Endodermal cell (in vitro differentiated cells): Measurements from ENCODE around the gene ARSJ. TPM values are rescaled to one million over a fixed set of nuclear protein-coding genes. Genes with fewer than 3 reads are reported as not detected.
"Not testable (repeated sequence)": the region's sequence is repeated elsewhere in the genome, so short reads cannot be mapped to it uniquely, and the experiment has no call there.

Source experiments
- DNase-seq: peaks from one replicate; pipeline ENCODE4 v3.0.0-alpha.2; 2017
- H3K27ac ChIP-seq: 2 replicates; pipeline ENCODE4 v1.5.1; 2013; ENCODE audit warnings: mild to moderate bottlenecking, low read depth, low read length, moderate library complexity
- H3K27me3 ChIP-seq: 2 replicates; pipeline ENCODE4 v1.6.1; 2013; ENCODE audit warnings: mild to moderate bottlenecking, low read length, moderate library complexity; ENCODE audit not compliant: insufficient read depth, control insufficient read depth, poor library complexity, severe bottlenecking
- H3K36me3 ChIP-seq: 2 replicates; pipeline ENCODE4 v1.7.0; 2013; ENCODE audit warnings: mild to moderate bottlenecking, low read length, moderate library complexity; ENCODE audit not compliant: control insufficient read depth, insufficient read depth
- H3K4me1 ChIP-seq: one replicate; pipeline ENCODE4 v1.7.0; 2013; ENCODE audit warnings: low read length; ENCODE audit not compliant: control insufficient read depth, insufficient read depth
- H3K4me3 ChIP-seq: 2 replicates; pipeline ENCODE4 v1.5.1; 2013; ENCODE audit warnings: mild to moderate bottlenecking, low read length, moderate library complexity
- H3K9ac ChIP-seq: 2 replicates; pipeline ENCODE4 v1.6.1; 2013; ENCODE audit warnings: mild to moderate bottlenecking, low read length, moderate library complexity; ENCODE audit not compliant: poor library complexity, severe bottlenecking; ENCODE audit errors: extremely low read depth
- H3K9me3 ChIP-seq: 2 replicates; pipeline ENCODE4 v1.6.1; 2013; ENCODE audit warnings: mild to moderate bottlenecking, low read length, moderate library complexity; ENCODE audit not compliant: control insufficient read depth
- H3K27ac Mint-ChIP-seq: 2 replicates; pipeline ENCODE4 v1.8.0; 2020; ENCODE audit warnings: mixed read lengths
- H3K27me3 Mint-ChIP-seq: 2 replicates; pipeline ENCODE4 v1.8.0; 2021; ENCODE audit warnings: mild to moderate bottlenecking, mixed read lengths; ENCODE audit not compliant: insufficient read depth
- H3K36me3 Mint-ChIP-seq: 2 replicates; pipeline ENCODE4 v1.8.0; 2020; ENCODE audit warnings: low read depth, mixed read lengths
- H3K4me1 Mint-ChIP-seq: 2 replicates; pipeline ENCODE4 v1.8.0; 2020; ENCODE audit warnings: mixed read lengths
- H3K4me3 Mint-ChIP-seq: 2 replicates; pipeline ENCODE4 v1.8.0; 2020; ENCODE audit warnings: mild to moderate bottlenecking, moderate library complexity, mixed read lengths
- H3K9me3 Mint-ChIP-seq: 2 replicates; pipeline ENCODE4 v1.8.0; 2020; ENCODE audit warnings: mild to moderate bottlenecking, mixed read lengths
- CTCF ChIP-seq: fragments of 200-600 bp; sonication (generic); conservative IDR thresholded peaks from 2 replicates; pipeline ENCODE4 v1.5.0; 2021; ENCODE audit warnings: antibody characterized with exemption, mild to moderate bottlenecking
- WGBS, 2 experiments: methylation state at CpG; one replicate each; pipeline versions ENCODE4 v1.1.5 to v1.1.7; 2013; ENCODE audit warnings: missing lambda C conversion rate in 2 of 2, mixed read lengths in 1 of 2; ENCODE audit not compliant: insufficient coverage in 1 of 2, insufficient read length in 1 of 2; 5-methylcytosine and 5-hydroxymethylcytosine counted together
- total RNA-seq, 2 donors: library from RNA; stranded (reverse); fragmentation: NEBNext Ultra II Directional in 1 of 2; extraction: Animal tissue kit (Norgen Biotek cat#: 25700) in 1 of 2; gene quantifications; 2 replicates in 1 of 2; 3 replicates in 1 of 2; pipeline ENCODE4 v1.2.1, GENCODE V29; 2021

ARSJ gene
- total RNA-seq, 2 donors from 2014 or later: 0.35 to 0.77 TPM

- Histone ChIP-seq H3K36me3 (no peaks in the 10 kb centered on the region), H3K4me1 (no peaks in the 10 kb centered on the region), H3K4me3 (no peak overlapping the region), H3K27me3 (no peaks in the 10 kb centered on the region), H3K27ac (no peak overlapping the region), H3K9me3 (no peaks in the 10 kb centered on the region), H3K9ac (no peak overlapping the region)
- no peak for DNase-seq
- WGBS, 2 experiments: 54% methylated on average over 1 of the region's 1 CpG; no CpG with 5 or more reads in 1 of the 2 experiments
- no peak overlapping the region for H3K27ac Mint-ChIP-seq
- H3K4me1 Mint-ChIP-seq: no peaks in the 10 kb centered on the region
- no peaks in the 10 kb centered on the region for H3K36me3 Mint-ChIP-seq
- H3K4me3 Mint-ChIP-seq: no peak overlapping the region
- H3K9me3 Mint-ChIP-seq: no peaks in the 10 kb centered on the region
- no peak for TF ChIP-seq CTCF
- H3K27me3 Mint-ChIP-seq: no peaks in the 10 kb centered on the region
These were observed 36.4 kb downstream of the ARSJ start for GRCh38 chr4:113943085-113943484.

- no peaks in the 10 kb centered on the region for H3K36me3 Mint-ChIP-seq
- Histone ChIP-seq H3K9ac (no peak overlapping the region), H3K4me1 (no peaks in the 10 kb centered on the region), H3K27me3 (no peaks in the 10 kb centered on the region), H3K4me3 (no peak overlapping the region), H3K36me3 (no peaks in the 10 kb centered on the region), H3K9me3 (no peaks in the 10 kb centered on the region), H3K27ac (no peak overlapping the region)
- no peaks in the 10 kb centered on the region for H3K4me1 Mint-ChIP-seq
- no peak for DNase-seq
- WGBS, 2 experiments: 80% methylated on average over 1 of the region's 1 CpG
- TF ChIP-seq CTCF: no peak
- H3K27ac Mint-ChIP-seq: no peak overlapping the region
- no peak overlapping the region for H3K4me3 Mint-ChIP-seq
- no peaks in the 10 kb centered on the region for H3K27me3 Mint-ChIP-seq
- H3K9me3 Mint-ChIP-seq: no peaks in the 10 kb centered on the region
These were observed 37.6 kb downstream of the ARSJ start for GRCh38 chr4:113941836-113942235.

- not testable (repeated sequence) for DNase-seq, H3K4me3 Mint-ChIP-seq, H3K4me1 ChIP-seq, H3K9ac ChIP-seq, H3K27me3 Mint-ChIP-seq, H3K36me3 ChIP-seq, H3K27ac Mint-ChIP-seq, H3K4me3 ChIP-seq, H3K27ac ChIP-seq, H3K4me1 Mint-ChIP-seq, H3K9me3 Mint-ChIP-seq, H3K9me3 ChIP-seq, H3K27me3 ChIP-seq, H3K36me3 Mint-ChIP-seq
- 93% methylated on average over 2 of the region's 2 CpGs for WGBS, 2 experiments
These were observed 39.3 kb downstream of the ARSJ start for GRCh38 chr4:113940103-113940502.

- no peaks in the 10 kb centered on the region for H3K27me3 Mint-ChIP-seq
- Histone ChIP-seq H3K4me3 (no peak overlapping the region), H3K36me3 (no peaks in the 10 kb centered on the region), H3K9ac (no peak overlapping the region), H3K27ac (no peak overlapping the region), H3K27me3 (no peaks in the 10 kb centered on the region), H3K9me3 (no peaks in the 10 kb centered on the region), H3K4me1 (no peaks in the 10 kb centered on the region)
- H3K9me3 Mint-ChIP-seq: no peaks in the 10 kb centered on the region
- TF ChIP-seq CTCF: no peak
- DNase-seq: no peak
- H3K27ac Mint-ChIP-seq: no peak overlapping the region
- H3K36me3 Mint-ChIP-seq: no peaks in the 10 kb centered on the region
- H3K4me3 Mint-ChIP-seq: no peak overlapping the region
- no peaks in the 10 kb centered on the region for H3K4me1 Mint-ChIP-seq
These were observed 44.3 kb downstream of the ARSJ start for GRCh38 chr4:113935190-113935589.

- H3K4me1 Mint-ChIP-seq: not testable (repeated sequence)
- 90 to 95% methylated on average over 2 to 4 of the region's 4 CpGs for WGBS, 2 experiments
These were observed 54.7 kb downstream of the ARSJ start for GRCh38 chr4:113924706-113925105.

More at GRCh38 chr4:113924706-113925105, 54.7 kb downstream of the ARSJ start:
- not testable (repeated sequence) for H3K4me3 Mint-ChIP-seq, H3K9ac ChIP-seq, H3K4me1 ChIP-seq, H3K27ac ChIP-seq, H3K36me3 Mint-ChIP-seq, H3K9me3 Mint-ChIP-seq, H3K27me3 ChIP-seq, H3K4me3 ChIP-seq, H3K36me3 ChIP-seq, H3K27me3 Mint-ChIP-seq, DNase-seq, H3K9me3 ChIP-seq, H3K27ac Mint-ChIP-seq
